ENCODE data around the gene DPEP3.

The DPEP3 gene

DNA sequence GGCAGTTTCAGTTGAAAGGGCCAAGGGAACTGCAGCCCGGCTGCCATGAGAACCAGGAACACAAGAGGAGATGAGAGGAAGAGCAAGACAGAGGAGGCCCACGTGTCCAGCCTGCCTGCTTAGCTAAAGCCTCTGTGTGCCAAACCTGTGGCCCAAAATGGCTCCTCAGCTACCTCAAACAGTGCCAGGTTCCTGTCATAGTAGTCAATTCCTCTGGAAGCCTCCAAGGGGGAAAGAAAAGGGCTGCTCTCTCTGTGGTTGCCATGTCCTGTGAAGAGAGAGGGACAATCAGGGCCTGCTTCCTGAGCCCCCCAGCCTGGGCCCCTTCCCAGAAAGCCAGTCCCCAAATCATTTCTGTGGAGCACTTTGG lies 17.0 kb downstream of the DPEP3 start:
- no peaks in the 10 kb centered on the region for H3K27me3 ChIP-seq (ENCODE audit: control insufficient read depth in 1 of 2, insufficient read depth in 2 of 2, low read length in 2 of 2)
- H3K4me3 ChIP-seq (ENCODE audit: low read depth in 1 of 2, low read length in 2 of 2) = peak overlapping the region; percentile 1 to 34
- no peaks in the 10 kb centered on the region for H3K9me3 ChIP-seq (ENCODE audit: low read length)
- peaks cover 56% of the 10 kb centered on the region for H3K4me1 ChIP-seq (ENCODE audit: insufficient read depth, low read length)
- H3K27ac ChIP-seq (ENCODE audit: low read depth, low read length) = peak overlapping the region; percentile 48
- H3K36me3 ChIP-seq (ENCODE audit: insufficient read depth, low read length) = peaks cover 51% of the 10 kb centered on the region
- H3K9ac ChIP-seq (ENCODE audit: low read length) = no peak overlapping the region

DNA sequence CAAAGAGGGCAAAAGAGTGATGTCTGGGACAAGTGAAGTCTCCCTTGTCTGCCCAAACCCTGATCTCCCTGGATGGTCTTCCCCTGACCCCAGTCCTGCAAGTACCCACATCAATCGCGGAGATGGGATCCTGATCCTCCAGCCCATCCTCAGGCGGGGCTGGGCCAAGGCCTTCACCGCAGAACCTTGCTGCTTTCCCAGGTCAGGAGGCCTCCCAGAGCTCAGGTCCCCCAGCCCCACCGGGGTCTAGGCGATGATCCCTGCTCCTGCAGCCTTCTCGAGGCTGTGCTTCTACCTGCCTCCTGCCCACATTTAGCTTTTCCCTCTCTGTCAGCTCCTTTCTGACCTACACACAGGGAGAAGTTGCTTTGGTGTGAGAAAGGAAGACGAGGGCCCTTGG lies 18.2 kb downstream of the DPEP3 start:
- Histone ChIP-seq H3K36me3 (ENCODE audit: insufficient read depth, low read length) (peaks cover 60% of the 10 kb centered on the region), H3K4me1 (ENCODE audit: insufficient read depth, low read length) (peaks cover 53% of the 10 kb centered on the region), H3K9ac (ENCODE audit: low read length) (no peak overlapping the region), H3K9me3 (ENCODE audit: low read length) (no peaks in the 10 kb centered on the region), H3K27ac (ENCODE audit: low read depth, low read length) (no peak overlapping the region), H3K4me3 (ENCODE audit: low read depth in 1 of 2, low read length in 2 of 2) (no peak overlapping the region), H3K27me3 (ENCODE audit: control insufficient read depth in 1 of 2, insufficient read depth in 2 of 2, low read length in 2 of 2) (no peaks in the 10 kb centered on the region)

- H3K9me3 ChIP-seq (ENCODE audit: low read length) = no peaks in the 10 kb centered on the region
- H3K27ac ChIP-seq (ENCODE audit: low read depth, low read length) = no peak overlapping the region
- H3K9ac ChIP-seq (ENCODE audit: low read length) = no peak overlapping the region
- no peak overlapping the region for H3K4me3 ChIP-seq (ENCODE audit: low read depth in 1 of 2, low read length in 2 of 2)
- peaks cover 47% of the 10 kb centered on the region for H3K4me1 ChIP-seq (ENCODE audit: insufficient read depth, low read length)
- H3K36me3 ChIP-seq (ENCODE audit: insufficient read depth, low read length) = peaks cover 60% of the 10 kb centered on the region
- no peaks in the 10 kb centered on the region for H3K27me3 ChIP-seq (ENCODE audit: control insufficient read depth in 1 of 2, insufficient read depth in 2 of 2, low read length in 2 of 2)
Observed at GRCh38 chr16:67961551-67961957, 18.7 kb downstream of the DPEP3 start.

DNA sequence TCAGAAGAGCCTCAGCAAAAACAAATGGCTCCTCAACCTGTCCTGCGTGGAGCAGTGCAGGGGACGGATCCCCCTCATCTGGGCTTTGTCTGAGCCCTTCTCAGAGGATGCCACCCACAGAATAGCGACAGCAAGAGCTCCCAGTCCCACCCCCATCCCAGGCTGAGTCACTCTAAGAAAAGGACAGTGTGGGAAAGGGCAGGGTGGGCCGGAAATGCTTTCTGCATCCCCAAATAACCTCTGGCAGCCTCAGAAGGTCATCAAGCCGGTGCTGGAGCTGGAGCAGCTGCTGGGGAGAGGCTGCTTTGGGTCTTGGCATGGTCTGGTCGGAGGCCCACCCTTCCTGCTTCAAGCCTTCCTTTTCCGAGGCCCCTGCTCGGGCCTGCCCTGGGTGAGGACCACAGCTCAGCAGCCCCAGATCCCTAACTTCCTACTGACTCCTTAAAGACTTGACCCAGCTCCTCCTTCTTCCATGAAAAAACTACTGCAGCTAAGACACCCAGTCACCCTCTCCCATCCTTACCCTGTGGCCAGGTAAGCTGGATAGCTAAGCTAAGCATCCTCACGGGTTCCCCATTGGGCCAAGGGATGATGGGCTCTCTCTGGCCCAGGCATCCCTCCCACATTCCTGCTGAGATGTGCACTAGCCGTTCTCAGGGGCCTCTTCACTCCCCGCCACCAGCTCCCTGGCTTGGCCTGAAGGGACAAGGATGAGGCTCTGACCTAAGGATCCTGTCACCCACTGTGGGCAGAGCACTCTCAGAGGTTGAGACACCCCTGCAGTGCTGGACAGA lies 20.6 kb downstream of the DPEP3 start:
- Histone ChIP-seq H3K4me3 (ENCODE audit: low read depth in 1 of 2, low read length in 2 of 2) (no peak overlapping the region), H3K27me3 (ENCODE audit: control insufficient read depth in 1 of 2, insufficient read depth in 2 of 2, low read length in 2 of 2) (no peaks in the 10 kb centered on the region), H3K4me1 (ENCODE audit: insufficient read depth, low read length) (peaks cover 29% of the 10 kb centered on the region), H3K9ac (ENCODE audit: low read length) (no peak overlapping the region), H3K9me3 (ENCODE audit: low read length) (no peaks in the 10 kb centered on the region), H3K27ac (ENCODE audit: low read depth, low read length) (peak overlapping the region; percentile 14), H3K36me3 (ENCODE audit: insufficient read depth, low read length) (peaks cover 67% of the 10 kb centered on the region)

- H3K4me1 ChIP-seq (ENCODE audit: insufficient read depth, low read length) = peaks cover 10% of the 10 kb centered on the region
- no peak overlapping the region for H3K27ac ChIP-seq (ENCODE audit: low read depth, low read length)
- peaks cover 73% of the 10 kb centered on the region for H3K36me3 ChIP-seq (ENCODE audit: insufficient read depth, low read length)
- H3K9me3 ChIP-seq (ENCODE audit: low read length) = no peaks in the 10 kb centered on the region
- no peaks in the 10 kb centered on the region for H3K27me3 ChIP-seq (ENCODE audit: control insufficient read depth in 1 of 2, insufficient read depth in 2 of 2, low read length in 2 of 2)
- no peak overlapping the region for H3K4me3 ChIP-seq (ENCODE audit: low read depth in 1 of 2, low read length in 2 of 2)
- no peak overlapping the region for H3K9ac ChIP-seq (ENCODE audit: low read length)
Observed at GRCh38 chr16:67957622-67958021, 22.7 kb downstream of the DPEP3 start.

DNA sequence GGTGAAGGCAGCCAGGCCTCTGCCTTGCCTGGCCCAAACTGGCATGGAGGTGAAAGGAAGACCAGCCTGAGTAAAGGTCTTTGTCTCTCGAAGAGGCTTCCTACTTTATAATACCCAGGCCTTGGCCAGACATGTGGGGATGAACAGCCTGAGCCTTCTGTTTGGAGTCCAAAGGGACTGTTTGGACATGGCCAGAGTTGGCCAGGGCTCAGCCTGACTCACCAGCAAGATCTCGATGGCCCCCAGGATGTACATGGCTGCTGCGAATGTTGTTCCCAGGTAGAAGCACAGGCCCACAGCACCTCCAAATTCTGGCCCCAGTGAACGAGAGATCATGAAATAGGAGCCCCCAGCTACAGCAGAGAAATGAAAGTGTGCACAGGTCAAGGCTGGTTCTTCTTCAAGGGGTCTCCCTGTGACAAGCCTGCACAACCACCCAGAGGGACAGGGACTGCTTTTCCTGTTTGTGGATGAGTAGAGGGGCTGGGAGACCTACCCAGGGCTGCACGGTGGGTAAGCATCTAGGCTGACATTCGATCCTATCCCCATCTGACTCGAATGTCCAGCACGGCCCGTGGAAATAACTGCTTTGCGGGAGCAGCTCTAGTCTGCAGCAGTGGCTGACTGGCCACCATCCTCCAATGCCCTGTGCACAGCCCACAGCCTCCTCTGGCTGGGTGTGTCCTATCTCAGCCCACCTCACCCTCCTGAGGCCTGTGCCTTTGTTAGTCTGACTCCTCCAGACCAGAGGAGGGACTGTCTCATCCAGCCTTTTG lies 25.7 kb downstream of the DPEP3 start:
- H3K9ac ChIP-seq (ENCODE audit: low read length) = no peak overlapping the region
- no peaks in the 10 kb centered on the region for H3K9me3 ChIP-seq (ENCODE audit: low read length)
- no peaks in the 10 kb centered on the region for H3K27me3 ChIP-seq (ENCODE audit: control insufficient read depth in 1 of 2, insufficient read depth in 2 of 2, low read length in 2 of 2)
- no peak overlapping the region for H3K27ac ChIP-seq (ENCODE audit: low read depth, low read length)
- peaks cover 23% of the 10 kb centered on the region for H3K4me1 ChIP-seq (ENCODE audit: insufficient read depth, low read length)
- H3K36me3 ChIP-seq (ENCODE audit: insufficient read depth, low read length) = peaks cover 72% of the 10 kb centered on the region
- H3K4me3 ChIP-seq (ENCODE audit: low read depth in 1 of 2, low read length in 2 of 2) = no peak overlapping the region

DNA sequence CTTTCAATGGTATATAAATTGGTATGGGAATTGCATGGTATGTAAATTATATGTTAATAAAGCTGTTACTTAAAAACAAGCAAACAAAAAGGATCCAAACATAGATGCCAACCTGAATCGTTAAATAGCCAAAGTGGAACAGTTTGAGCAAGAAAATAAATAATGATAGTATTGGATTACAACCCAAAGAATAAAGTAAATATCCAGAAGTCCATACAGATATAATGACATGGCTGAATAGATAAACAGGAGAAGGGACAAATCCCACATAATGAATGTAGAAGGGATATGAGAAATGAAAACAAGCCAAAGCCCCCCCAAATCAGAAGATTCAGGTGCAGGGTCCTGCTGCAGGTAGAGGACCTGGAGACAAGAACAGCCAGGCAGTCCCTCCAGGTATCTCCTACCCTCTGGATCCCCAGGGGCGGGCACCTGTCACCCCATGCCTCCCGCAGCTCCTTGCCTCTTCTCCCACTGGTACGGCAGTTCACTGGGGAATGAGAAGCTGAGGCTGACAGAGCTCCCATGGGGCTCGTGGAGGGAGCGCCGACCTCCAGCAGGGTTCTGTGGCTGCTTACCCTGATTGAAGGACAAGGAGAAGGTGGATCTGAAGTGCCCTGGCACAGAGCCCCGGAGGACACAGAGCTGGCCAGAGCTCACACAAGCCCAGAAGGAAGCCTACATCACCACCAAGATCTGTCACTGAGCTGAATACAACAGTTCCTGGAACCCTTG lies 26.5 kb downstream of the DPEP3 start:
- H3K27ac ChIP-seq (ENCODE audit: low read depth, low read length) = no peak overlapping the region
- H3K27me3 ChIP-seq (ENCODE audit: control insufficient read depth in 1 of 2, insufficient read depth in 2 of 2, low read length in 2 of 2) = no peaks in the 10 kb centered on the region
- H3K4me3 ChIP-seq (ENCODE audit: low read depth in 1 of 2, low read length in 2 of 2) = no peak overlapping the region
- peaks cover 15% of the 10 kb centered on the region for H3K4me1 ChIP-seq (ENCODE audit: insufficient read depth, low read length)
- H3K9me3 ChIP-seq (ENCODE audit: low read length) = no peaks in the 10 kb centered on the region
- H3K9ac ChIP-seq (ENCODE audit: low read length) = no peak overlapping the region
- peaks cover 71% of the 10 kb centered on the region for H3K36me3 ChIP-seq (ENCODE audit: insufficient read depth, low read length)

GRCh38 chr16:67951485-67951884 lies 28.8 kb downstream of the DPEP3 start:
- H3K36me3 ChIP-seq (ENCODE audit: insufficient read depth, low read length) = peaks cover 80% of the 10 kb centered on the region
- H3K9ac ChIP-seq (ENCODE audit: low read length) = no peak overlapping the region
- no peaks in the 10 kb centered on the region for H3K27me3 ChIP-seq (ENCODE audit: control insufficient read depth in 1 of 2, insufficient read depth in 2 of 2, low read length in 2 of 2)
- no peak overlapping the region for H3K4me3 ChIP-seq (ENCODE audit: low read depth in 1 of 2, low read length in 2 of 2)
- H3K4me1 ChIP-seq (ENCODE audit: insufficient read depth, low read length) = peaks cover 13% of the 10 kb centered on the region
- peak overlapping the region; percentile 24 for H3K27ac ChIP-seq (ENCODE audit: low read depth, low read length)
- H3K9me3 ChIP-seq (ENCODE audit: low read length) = no peaks in the 10 kb centered on the region

DNA sequence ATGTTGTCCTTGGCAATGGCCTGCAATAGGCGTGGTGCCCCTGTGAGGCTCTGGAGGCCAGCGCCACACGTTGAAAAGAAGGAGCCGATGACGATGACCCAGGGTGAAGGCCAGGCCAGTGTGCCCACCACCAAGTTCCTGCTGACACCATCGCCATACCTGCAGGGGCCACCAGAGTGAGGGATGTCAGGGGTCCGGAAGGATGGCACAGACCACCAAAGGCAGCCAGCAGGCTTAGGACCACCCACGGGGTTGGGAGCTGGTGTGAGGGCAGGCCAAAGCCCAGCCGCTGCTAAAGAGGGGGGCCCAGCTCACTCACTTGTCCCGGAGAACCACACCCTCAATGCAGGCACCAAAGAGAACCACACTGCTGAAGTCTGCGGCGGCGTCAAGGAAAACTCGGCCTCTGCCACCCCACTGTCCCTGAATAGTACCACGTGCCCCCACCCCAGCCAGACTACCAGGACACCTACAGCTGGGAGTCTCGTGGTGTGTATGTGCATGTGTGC lies 29.9 kb downstream of the DPEP3 start:
- Histone ChIP-seq H3K27ac (ENCODE audit: low read depth, low read length) (no peak overlapping the region), H3K9me3 (ENCODE audit: low read length) (no peaks in the 10 kb centered on the region), H3K4me1 (ENCODE audit: insufficient read depth, low read length) (peaks cover 14% of the 10 kb centered on the region), H3K4me3 (ENCODE audit: low read depth in 1 of 2, low read length in 2 of 2) (no peak overlapping the region), H3K9ac (ENCODE audit: low read length) (no peak overlapping the region), H3K27me3 (ENCODE audit: control insufficient read depth in 1 of 2, insufficient read depth in 2 of 2, low read length in 2 of 2) (no peaks in the 10 kb centered on the region), H3K36me3 (ENCODE audit: insufficient read depth, low read length) (peaks cover 90% of the 10 kb centered on the region)

- Histone ChIP-seq H3K4me3 (ENCODE audit: low read depth in 1 of 2, low read length in 2 of 2) (no peak overlapping the region), H3K4me1 (ENCODE audit: insufficient read depth, low read length) (peaks cover 22% of the 10 kb centered on the region), H3K36me3 (ENCODE audit: insufficient read depth, low read length) (peaks cover 90% of the 10 kb centered on the region), H3K27me3 (ENCODE audit: control insufficient read depth in 1 of 2, insufficient read depth in 2 of 2, low read length in 2 of 2) (no peaks in the 10 kb centered on the region), H3K9me3 (ENCODE audit: low read length) (no peaks in the 10 kb centered on the region), H3K9ac (ENCODE audit: low read length) (no peak overlapping the region), H3K27ac (ENCODE audit: low read depth, low read length) (no peak overlapping the region)
Observed at GRCh38 chr16:67949645-67950044, 30.7 kb downstream of the DPEP3 start.

- Histone ChIP-seq H3K9ac (ENCODE audit: low read length) (no peak overlapping the region), H3K4me3 (ENCODE audit: low read depth in 1 of 2, low read length in 2 of 2) (no peak overlapping the region), H3K27me3 (ENCODE audit: control insufficient read depth in 1 of 2, insufficient read depth in 2 of 2, low read length in 2 of 2) (no peaks in the 10 kb centered on the region), H3K4me1 (ENCODE audit: insufficient read depth, low read length) (peaks cover 38% of the 10 kb centered on the region), H3K36me3 (ENCODE audit: insufficient read depth, low read length) (peaks cover 85% of the 10 kb centered on the region), H3K27ac (ENCODE audit: low read depth, low read length) (no peak overlapping the region), H3K9me3 (ENCODE audit: low read length) (no peaks in the 10 kb centered on the region)
Observed at GRCh38 chr16:67948015-67948414, 32.3 kb downstream of the DPEP3 start.
